Spleen (tissue), 7 donors: ENCODE data around the gene LAMC3.

ENCODE experiments used
- POLR2A ChIP-seq, 3 donors: fragments of 450-650 bp; IDR thresholded peaks; one replicate each; pipeline ENCODE4 v1.5.1; 2017; ENCODE audit warnings: antibody characterized with exemption in 3 of 3, mild to moderate bottlenecking in 1 of 3
- POLR2AphosphoS5 ChIP-seq, 3 donors: sonication (generic); formaldehyde crosslinking; IDR thresholded peaks; one replicate each; pipeline ENCODE4 v1.5.1; 2017; ENCODE audit warnings: antibody characterized with exemption in 3 of 3
- TF ChIP-seq, protein P1 (sequence below), 11 experiments: fragments of 200-600 bp in 7 of 11; fragments of 450-650 bp in 4 of 11; sonication (generic) in 4 of 11; IDR thresholded peaks in 8 of 11; conservative IDR thresholded peaks in 3 of 11; 1 replicate in 7 of 11; 2 replicates in 4 of 11; pipeline versions ENCODE4 v1.4.0 to v1.8.0; 2016 to 2021; ENCODE audit warnings: antibody characterized with exemption in 11 of 11, inconsistent platforms in 4 of 11, mild to moderate bottlenecking in 1 of 11
- donor health status: DM: no; HTN: no; CAD: no; lungs with moderate emphysema.
- donor health status: DM: no; HTN: no; CAD: no.
- donor health status: DM: no; HTN: no; CAD: no.

DNA sequence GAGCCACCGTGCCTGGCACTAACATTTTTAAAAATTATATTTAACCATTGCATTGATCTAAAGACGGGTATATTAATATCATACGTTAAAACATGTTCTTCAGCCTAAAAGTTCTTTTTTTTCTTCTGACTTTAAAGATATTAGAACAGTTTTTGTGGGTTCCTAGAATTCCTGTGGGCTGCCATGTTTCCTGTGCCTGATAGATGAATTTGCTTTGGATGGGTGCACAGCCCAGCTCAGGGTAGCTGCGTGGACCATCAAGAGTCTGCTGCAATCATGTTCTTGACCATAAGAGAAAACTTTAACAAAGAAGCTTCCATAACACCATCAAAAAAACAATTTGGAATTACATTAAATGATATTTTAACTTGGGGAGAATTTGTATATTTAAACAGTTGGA, 2.4 kb upstream of the LAMC3 start:
- TF ChIP-seq, protein P1, sequence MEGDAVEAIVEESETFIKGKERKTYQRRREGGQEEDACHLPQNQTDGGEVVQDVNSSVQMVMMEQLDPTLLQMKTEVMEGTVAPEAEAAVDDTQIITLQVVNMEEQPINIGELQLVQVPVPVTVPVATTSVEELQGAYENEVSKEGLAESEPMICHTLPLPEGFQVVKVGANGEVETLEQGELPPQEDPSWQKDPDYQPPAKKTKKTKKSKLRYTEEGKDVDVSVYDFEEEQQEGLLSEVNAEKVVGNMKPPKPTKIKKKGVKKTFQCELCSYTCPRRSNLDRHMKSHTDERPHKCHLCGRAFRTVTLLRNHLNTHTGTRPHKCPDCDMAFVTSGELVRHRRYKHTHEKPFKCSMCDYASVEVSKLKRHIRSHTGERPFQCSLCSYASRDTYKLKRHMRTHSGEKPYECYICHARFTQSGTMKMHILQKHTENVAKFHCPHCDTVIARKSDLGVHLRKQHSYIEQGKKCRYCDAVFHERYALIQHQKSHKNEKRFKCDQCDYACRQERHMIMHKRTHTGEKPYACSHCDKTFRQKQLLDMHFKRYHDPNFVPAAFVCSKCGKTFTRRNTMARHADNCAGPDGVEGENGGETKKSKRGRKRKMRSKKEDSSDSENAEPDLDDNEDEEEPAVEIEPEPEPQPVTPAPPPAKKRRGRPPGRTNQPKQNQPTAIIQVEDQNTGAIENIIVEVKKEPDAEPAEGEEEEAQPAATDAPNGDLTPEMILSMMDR (IDR thresholded peaks at IDR 0.05 in 8 of 11, conservative IDR thresholded peaks at IDR 0.05 in 3 of 11) = no peak
- no peak for TF ChIP-seq POLR2A (IDR thresholded peaks at IDR 0.05)
- TF ChIP-seq POLR2AphosphoS5 (IDR thresholded peaks at IDR 0.05) = no peak
